ENCODE data around the gene FXYD6. TPM values are rescaled to one million over a fixed set of nuclear protein-coding genes. Genes with fewer than 3 reads are reported as not detected.
"Not testable (repeated sequence)": the region's sequence is repeated elsewhere in the genome, so short reads cannot be mapped to it uniquely, and the experiment has no call there.

Gene FXYD6, protein sequence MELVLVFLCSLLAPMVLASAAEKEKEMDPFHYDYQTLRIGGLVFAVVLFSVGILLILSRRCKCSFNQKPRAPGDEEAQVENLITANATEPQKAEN
- not detected in 2 replicates for total RNA-seq (2014; rRNA removed; shearing (Covaris generic))

DNA sequence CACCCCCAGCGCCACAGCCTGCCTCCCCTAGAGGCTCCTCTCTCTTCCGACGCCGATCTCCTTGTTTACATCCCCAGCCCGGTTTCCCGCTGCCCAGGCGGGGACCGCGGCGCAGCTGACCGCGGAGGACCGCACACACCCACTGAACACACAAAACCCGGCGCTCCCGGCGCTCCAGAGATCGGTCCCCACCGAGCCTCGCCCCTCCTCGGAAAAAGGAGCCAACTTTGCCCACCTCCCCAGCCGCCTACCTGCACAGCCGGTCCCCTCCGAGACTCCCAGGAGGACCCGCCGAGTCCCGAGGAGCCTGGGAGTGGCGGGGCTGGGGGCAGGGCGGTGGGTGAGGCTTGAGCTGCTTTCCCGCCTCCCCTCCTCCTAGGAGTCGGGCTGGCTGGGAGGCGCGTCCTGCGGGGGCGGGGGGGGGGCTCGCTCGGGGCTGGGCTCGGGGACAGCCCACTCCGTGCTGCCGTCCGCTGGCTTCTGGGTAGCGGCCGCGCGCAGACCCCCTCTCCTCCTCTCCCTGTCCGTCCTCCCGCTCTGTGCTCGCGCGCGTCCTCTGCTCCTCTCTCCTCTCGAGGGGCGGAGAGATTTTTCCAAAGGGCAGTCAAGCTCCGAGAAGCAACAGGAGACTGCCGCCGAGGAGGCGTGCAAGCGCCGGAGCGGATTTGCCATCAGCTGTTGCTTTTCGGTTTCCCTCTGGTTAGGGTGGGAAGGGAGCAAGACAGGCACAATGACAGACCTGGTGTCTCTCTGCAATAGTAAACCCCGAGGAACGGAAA, at the start of gene FXYD6:
FXYD6 (minus strand) TSS at position 318 of the 779 bp plus-strand sequence. CDS start 33,882 bp downstream, outside the sequence.
- no peak for DNase-seq (ENCODE audit: low spot score)

DNA sequence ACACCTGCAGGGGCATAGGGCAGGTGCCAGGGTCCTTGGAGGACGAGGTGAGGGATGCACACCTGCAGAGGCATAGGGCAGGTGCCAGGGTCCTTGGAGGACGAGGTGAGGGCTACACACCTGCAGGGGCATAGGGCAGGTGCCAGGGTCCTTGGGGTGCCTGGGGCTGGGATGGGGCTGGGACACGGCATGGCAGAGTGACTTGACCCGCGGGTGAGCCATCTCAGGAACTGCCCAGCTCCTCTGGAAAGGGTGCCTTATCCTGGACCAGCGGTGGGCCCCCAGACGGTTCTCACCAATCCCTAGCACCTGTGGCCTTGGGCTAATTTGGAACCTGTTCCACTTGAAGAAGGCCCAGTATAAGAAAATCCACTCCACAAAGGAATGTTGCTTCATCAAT, 49.7 kb upstream of the FXYD6 start:
- not testable (repeated sequence) for DNase-seq (ENCODE audit: low spot score)

DNA sequence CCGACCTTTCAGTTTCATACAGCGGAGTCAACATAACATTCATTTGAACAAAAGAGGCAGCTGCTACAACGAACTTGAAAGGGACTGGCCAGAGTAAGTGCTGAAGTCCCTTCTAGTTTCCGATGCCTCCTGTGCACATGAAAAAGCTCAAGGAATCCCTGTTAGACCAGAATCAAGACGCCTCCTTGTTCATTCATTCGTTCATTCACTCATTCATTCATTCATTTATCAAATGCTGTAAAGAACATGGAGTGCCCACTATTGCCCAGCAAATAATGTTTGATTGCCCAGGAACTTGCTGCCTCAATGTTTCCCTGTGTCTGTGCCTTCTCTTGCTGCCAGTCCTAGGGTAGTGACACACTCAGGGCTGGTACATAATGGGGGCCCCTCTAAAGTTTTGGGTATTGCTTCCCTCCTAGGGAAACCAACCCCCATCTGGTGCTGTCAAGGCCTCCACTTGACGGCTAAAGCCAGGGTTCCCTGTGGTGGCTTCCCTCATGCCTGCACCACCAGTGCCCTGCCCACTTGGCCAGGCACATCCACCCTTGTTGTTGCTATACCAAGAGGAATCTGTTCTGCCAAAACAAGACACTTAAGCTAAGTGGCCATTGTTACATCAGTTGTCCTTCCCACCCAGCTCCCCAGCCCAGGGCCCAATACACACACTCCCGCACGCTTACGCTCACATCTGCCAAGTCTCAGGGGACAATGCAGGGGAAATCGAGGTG, 48.9 kb upstream of the FXYD6 start:
- no peak for DNase-seq (ENCODE audit: low spot score)

DNA sequence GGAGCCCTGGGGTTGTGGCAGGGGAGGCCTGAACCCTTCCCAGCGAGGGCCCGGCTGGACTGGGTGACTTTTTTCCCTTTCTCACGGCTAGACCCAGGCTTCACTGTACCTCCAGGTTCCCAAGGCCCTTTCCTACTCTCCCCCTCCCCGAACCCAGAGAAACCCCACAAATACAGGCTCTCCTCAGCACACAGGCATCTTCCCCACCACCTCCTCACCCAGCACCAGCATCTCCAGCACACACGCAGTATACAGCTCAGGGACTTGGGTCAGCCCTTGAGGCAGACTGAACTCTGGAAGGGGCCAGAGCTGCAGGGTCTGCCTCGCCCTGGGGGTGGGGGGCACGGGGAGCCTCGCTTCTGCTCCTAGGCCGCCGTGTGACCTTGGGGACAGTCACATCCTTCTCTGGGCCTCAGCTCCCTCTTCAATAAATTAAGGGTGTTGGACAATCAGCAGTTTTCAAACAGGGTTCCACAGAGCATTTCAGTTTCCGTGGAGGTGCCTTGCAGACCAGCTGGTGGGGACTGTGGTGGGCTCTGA, 48.2 kb upstream of the FXYD6 start:
- DNase-seq (ENCODE audit: low spot score), result no peak

DNA sequence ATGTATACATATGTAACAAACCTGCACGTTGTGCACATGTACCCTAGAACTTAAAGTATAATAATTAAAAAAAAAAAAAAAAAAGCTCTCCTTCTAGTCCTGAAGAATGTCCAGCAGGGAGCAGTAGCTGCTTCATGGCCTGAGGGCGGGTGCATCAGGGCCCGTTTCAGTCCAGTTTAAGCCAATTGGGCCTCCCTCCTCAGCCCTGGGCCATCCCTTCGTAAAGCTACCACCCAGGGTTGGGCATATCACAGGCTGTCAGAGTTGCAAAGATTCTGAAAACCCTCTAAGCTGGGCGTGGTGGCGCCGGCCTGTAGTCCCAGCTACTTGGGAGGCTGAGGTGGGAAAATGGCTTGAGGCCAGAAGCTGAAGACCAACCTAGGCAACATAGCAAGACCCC, 47.3 kb upstream of the FXYD6 start:
- DNase-seq (ENCODE audit: low spot score), result no peak

DNA sequence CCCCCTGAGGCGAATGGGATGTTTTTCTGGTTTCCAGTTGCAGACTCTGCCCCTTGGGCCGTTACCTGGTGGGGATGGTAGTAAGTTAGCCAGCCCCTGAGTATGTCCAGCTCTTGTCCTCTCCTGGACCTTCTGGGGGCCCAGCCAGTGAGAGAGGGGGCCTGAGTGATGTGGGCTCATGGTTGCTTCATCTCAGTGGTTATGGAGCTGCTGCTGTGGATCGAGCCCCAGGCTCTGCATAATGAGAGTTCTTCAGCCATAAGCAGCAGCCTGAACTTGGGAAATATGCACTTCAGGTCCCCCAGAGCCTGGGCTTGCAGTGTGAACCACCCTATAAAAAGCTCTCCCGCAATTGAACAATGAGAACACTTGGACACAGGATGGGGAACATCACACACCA, 46.8 kb upstream of the FXYD6 start:
- DNase-seq (ENCODE audit: low spot score), result no peak

DNA sequence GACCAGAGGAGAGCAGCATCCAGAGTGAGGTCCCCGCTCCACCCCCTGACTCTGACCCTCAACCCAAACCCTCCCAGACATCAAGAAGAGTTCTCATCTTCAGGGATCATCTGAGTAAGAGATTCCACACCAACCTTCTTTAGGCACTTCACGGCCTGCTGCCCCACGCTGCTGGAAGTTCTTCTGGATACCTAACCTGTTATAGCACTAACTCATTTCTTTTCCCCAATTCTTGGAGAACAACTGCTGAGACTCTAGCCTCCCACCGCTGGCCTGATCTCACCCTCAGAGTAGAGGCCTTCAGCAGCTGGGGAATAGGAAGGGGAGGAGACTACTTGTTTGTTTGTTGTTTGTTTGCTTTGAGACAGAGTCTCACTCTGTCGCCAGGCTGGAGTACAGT, 45.4 kb upstream of the FXYD6 start:
- no peak for DNase-seq (ENCODE audit: low spot score)

DNA sequence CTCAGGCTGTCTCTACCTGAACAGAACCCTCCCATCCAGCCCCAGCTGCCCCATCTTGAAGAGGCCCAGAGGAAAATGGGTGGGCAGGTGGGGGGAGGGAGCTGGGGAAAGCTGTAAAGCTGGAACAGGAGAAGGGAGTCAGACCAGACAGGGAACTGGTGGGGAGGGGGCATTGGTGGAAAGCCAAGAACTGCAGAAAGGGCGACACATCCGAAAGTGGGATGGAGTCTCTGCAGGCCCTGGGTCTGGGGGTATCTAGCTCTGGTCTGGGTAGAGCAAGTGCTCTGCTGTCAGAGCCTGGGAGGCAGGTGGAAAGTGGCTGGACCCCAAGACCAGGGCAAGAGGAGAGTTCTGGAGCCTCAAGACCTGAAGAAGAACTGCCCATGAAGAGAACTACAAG, 45.0 kb upstream of the FXYD6 start:
- DNase-seq (ENCODE audit: low spot score), result no peak

DNA sequence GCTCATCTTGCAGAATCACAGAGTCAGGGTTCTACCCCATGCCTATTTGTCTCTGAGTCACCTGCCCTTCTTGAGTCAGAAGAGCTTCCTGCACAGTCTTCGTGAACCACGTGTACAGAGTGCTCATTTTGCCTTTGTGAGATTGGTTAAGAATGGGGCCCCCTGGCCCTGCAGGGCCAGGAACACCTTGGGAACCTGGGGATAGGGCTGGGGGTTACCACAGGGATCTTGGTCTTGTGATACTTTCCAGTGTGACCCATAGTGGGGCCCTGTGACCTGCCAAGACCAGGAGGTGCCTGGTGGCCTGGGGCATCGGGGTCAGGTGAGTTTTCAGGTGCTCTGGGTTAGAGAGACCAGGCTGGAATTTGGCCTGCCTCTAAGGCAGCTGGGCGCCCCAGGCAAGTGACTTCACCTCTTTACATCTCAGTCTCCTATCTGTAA, 43.3 kb upstream of the FXYD6 start:
- DNase-seq (ENCODE audit: low spot score), result no peak

DNA sequence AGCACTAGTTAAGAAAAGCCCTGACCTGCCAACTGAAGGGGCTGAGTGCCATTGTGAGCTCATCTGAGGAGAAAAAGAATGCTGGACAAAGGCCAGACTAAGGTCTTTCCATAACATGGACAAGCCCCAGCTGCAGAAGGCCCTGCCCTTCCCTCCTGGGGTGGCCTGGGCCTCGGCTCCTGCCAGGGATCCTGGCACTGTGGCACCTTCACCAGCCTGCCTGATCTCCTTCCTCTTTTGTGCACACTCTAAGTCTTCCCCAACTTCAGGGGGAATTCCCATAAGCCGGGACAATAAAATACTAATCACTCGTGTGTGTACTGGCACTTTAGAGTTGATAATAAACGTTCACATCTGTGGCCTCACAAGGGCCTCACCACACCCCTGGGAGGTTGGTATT, 42.9 kb upstream of the FXYD6 start:
- no peak for DNase-seq (ENCODE audit: low spot score)

DNA sequence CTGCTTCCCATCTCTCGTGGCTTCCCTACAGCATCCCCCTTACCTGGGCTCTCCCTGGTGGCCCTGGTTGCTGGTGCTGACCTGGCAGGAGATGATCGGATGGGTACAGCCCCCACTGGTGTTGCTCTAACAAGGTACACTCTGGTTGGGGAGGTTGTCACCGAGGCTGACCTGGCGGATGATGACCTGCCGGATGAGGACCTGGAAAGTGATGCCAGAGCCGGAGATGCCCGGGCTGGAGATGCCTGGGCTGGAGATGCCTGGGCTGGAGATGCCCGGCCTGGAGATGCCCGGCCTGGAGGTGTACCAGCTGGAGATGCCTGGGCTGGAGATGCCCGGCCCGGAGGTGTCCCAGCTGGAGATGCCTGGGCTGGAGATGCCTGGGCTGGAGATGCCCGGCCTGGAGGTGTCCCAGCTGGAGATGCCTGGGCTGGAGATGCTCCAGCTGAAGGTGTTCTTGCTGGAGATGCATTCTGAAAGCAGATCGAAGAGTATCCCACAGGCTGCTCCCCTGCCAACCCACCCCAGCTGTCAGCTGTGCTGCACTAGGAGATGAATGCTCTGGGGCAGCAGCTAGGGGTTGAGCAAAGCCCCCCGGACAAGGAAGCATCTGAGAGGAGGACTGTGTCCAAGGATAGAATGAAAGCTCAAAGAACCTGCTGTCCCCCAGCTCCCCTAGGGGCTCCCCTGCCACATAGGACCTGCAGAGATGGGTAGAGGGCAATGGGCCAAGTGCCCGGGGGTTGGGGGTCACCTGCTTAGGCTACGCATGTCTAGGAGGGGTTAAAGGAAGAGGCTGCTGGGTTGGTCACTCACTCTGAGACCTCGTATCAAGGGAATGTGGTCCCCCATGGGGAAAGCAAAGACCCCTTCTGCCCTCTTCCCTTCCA, 42.2 kb upstream of the FXYD6 start:
- DNase-seq (ENCODE audit: low spot score), result no peak

DNA sequence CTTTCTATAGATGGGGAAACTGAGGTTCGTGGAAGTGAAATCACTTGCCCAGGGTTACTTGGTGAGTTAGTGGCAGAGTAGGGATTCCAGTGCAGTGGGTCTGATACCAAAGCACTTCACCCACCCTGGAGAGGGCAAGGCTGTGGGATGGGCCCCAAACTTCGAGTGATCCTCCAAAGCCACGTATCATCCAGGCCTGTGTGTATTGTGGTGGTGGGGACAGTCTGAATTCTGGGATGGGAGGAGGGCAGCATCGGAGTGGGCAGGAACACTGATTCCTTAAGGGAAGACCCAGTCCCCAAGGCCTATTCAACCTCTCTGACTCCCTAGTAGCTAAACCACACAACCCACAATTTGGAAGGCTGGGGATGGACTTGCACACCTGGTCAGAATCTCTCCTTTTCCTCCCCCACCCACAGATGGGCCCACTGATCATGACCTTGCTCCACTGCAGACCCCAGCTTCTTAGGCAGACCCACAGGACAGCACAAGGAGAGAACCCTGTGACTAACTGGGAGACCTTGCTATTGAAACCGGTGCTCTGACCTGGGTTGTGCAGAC, 41.2 kb upstream of the FXYD6 start:
- DNase-seq (ENCODE audit: low spot score), result no peak

DNA sequence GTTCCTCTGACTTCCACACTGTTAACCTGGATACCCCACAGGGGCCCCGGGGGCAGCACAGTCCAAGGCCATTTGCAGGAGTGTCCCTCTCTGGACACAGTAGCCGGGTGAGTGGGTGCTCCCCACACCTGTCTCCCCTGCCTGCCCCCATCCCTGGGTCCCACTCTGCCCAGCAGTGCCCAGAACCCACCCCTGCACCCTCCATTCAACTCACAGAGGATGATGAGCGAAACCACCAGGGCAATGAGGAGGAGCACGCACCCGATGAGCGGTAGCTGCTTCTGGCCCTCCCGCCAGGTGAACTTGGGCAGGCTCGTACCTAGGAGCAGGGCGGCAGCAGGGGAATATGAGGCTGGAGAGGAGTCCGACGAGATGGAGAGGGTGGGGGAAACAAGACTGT, 40.5 kb upstream of the FXYD6 start:
- DNase-seq (ENCODE audit: low spot score), result no peak

DNA sequence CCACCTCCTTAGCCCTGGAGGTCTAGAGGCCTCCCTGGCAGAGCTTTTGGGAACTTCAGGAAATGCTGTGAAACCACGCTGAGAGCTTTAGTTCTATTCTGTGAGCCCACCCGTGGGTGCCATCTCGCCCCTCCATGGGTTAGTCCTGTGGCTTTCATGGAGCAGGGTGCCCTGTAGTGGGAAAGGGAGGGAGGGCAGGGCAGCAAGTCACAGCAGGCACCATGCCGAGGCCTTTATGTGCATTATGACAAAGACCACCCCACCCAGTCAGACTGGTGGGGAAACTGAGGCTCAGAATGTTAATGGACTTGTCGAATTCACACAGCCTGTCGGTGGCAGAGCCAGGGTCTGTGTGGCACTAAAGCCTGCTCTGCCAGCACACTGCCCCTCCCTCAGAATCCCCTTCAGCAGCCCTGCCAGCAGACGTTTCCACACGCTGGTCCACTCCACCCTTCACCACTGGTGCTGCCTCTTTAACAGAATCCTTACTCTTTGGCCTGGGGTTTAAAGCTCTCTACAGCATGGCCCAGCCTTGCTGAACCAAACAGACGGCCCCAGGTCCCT, 39.3 kb upstream of the FXYD6 start:
- DNase-seq (ENCODE audit: low spot score), result no peak

DNA sequence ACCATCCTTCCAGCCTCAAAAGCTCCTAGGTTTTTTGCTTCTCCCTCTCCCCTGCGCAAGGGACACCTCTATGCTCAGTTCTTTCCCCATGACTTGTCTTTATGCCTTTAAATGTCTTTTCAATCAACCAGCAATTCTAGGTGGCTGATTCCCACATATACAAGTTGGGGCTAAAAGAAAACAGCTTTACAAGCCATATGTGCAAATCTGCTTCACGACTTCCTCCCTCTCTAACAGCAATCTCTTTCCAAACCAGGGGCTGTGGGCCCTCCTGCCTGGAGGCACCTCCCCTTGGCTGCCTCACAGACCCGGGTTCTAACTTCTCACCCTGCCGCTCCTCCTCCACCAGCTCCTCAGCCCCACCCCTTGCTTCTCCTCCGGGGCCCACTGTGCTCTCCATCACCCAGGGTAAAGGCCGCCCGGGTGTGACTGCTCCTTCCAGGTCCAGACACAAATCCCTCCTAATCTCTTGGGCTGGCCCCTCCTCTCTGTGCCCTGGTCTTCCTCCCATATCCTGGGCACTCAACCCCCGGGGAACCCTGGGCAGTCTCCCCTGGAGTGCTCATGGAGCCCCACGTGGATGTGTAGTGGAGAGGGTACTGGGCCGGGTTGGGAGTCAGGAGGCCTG, 38.6 kb upstream of the FXYD6 start:
- no peak for DNase-seq (ENCODE audit: low spot score)

DNA sequence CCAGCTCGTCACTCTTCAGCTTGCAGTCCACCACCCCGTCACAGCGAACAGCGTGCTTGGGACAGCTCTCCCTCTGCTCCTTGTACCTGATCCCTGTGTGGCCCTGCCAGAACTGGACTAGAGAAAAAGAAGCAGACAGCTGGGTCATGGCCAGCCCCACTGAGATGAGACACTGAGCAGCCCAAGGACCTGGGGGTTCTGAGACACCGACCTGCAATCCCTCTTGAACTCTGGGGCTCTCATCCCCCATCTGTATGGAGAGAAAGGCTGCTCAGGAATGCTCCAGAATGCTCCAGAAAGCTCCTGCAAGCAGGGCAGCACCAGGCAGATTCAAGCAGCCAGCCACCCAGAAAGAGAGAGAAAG, 37.9 kb upstream of the FXYD6 start:
- no peak for DNase-seq (ENCODE audit: low spot score)

DNA sequence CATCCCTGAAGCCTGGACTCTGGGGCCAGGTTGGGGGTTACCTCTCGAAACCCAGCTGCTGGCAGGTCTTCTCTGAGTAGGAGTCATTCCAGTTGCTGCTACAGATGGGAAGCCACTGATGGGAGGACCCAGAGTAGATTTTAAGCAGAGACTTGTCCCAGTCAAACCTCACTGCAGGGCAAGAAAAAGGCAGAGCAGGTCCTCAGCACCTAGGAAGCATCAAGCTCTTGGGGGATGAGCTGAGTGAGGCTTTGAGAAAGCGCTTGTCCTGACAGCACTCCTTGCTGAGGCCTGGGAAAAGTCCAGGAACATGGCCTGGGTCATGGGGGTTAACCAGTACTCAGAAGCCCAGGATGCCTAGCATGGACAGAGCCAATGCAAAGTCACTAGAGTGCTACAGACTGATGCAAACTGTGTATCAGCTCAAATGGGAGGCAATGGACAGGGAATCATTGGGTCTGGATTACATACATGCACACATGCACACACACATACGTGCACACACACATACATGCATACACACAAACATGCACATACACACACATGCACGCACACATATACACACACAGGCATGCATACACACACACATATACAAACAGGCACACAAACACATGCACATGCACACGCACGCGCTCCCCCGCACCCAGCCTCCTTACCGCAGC, 37.4 kb upstream of the FXYD6 start:
- no peak for DNase-seq (ENCODE audit: low spot score)

DNA sequence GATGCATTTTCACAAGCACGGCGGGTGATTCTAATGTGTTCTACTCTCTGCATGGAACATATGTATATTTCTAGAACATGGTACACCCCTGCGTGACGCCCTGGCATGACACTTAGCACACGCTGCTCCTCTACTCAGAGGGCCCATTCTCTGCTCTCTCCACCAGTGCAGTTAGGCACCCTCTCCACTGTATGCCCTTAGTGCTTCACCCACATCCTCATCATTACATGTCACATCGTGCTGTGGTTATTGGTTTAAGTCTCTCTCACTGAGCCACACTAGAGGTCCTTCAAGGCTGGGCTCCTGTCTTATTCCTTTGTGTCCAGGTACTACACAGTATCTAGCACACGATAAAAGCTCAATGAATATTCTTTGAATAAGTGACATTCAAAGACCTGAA, 36.0 kb upstream of the FXYD6 start:
- no peak for DNase-seq (ENCODE audit: low spot score)

DNA sequence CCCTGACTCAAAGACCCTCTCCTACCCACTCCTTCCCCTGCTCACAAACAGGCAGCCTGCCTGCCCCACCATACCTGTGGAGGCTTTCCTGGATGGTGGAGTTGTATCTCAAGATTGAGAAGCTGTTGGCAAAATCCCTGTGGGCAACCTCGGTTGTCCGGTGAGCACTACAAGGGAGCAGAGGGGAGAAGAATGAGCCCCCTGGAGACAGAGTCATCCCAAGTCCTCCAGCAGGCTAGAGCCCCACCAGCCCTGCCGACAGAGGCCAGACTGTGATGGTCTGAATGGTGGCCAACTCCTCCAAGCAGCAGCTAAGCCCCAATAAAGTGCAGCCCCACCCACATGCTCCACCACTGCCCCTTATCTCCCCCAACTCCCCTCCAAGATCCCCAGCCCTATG, 35.2 kb upstream of the FXYD6 start:
- DNase-seq (ENCODE audit: low spot score), result no peak

Data from HT-29 (cell line).